Neural cell (in vitro differentiated cells): ENCODE data around the gene CSTF1. TPM values are rescaled to one million over a fixed set of nuclear protein-coding genes. Genes with fewer than 3 reads are reported as not detected.

Experiments
- H2AFZ ChIP-seq: fragments of 200-600, 300-800 bp; sonication (generic), shearing (Covaris generic); 2 replicates; pipeline ENCODE4 v1.6.0; 2014; ENCODE audit warnings: low read depth, mild to moderate bottlenecking, antibody characterized with exemption, low read length, moderate library complexity
- H3F3A ChIP-seq: fragments of 200-600 bp; shearing (Covaris generic); 2 replicates; pipeline ENCODE4 v1.6.1; 2016; ENCODE audit warnings: mild to moderate bottlenecking, moderate library complexity, mixed read lengths, antibody characterized with exemption, low read length; ENCODE audit not compliant: insufficient read depth, poor library complexity, severe bottlenecking
- H3K27ac ChIP-seq: fragments of 200-600, 300-800 bp; sonication (generic), shearing (Covaris generic); 2 replicates; pipeline ENCODE4 v1.5.1; 2014; ENCODE audit warnings: mild to moderate bottlenecking, low read length, moderate library complexity
- H3K27me3 ChIP-seq: fragments of 300-800, 200-600 bp; sonication (generic), shearing (Covaris generic); 2 replicates; pipeline ENCODE4 v1.6.0; 2014; ENCODE audit warnings: mild to moderate bottlenecking, low read depth, low read length, moderate library complexity; ENCODE audit not compliant: insufficient read depth
- H3K36me3 ChIP-seq: fragments of 300-800, 200-600 bp; sonication (generic), shearing (Covaris generic); 2 replicates; pipeline ENCODE4 v1.5.1; 2014; ENCODE audit warnings: mild to moderate bottlenecking, antibody characterized with exemption, low read length, moderate library complexity; ENCODE audit not compliant: insufficient read depth
- H3K4me2 ChIP-seq: fragments of 300-800, 200-600 bp; sonication (generic), shearing (Covaris generic); 2 replicates; pipeline ENCODE4 v1.6.0; 2014; ENCODE audit warnings: mild to moderate bottlenecking, low read length
- H3K4me3 ChIP-seq: fragments of 300-800, 200-600 bp; sonication (generic), shearing (Covaris generic); 2 replicates; pipeline ENCODE4 v1.5.1; 2014; ENCODE audit warnings: mild to moderate bottlenecking, low read length, moderate library complexity
- H3K79me2 ChIP-seq: fragments of 200-600 bp; shearing (Covaris generic); replicated peaks from 2 replicates; pipeline ENCODE4 v1.6.0; 2014; ENCODE audit warnings: mild to moderate bottlenecking, low read length, moderate library complexity; ENCODE audit not compliant: insufficient read depth
- H3K9ac ChIP-seq: fragments of 300-800, 200-600 bp; sonication (generic), shearing (Covaris generic); 2 replicates; pipeline ENCODE4 v1.6.1; 2016; ENCODE audit warnings: mild to moderate bottlenecking, low read length, mixed read lengths
- H3K9me2 ChIP-seq: fragments of 200-600 bp; shearing (Covaris generic); 2 replicates; pipeline ENCODE4 v1.6.1; 2016; ENCODE audit warnings: mild to moderate bottlenecking, low read length, mixed read lengths; ENCODE audit not compliant: insufficient read depth
- H3K9me3 ChIP-seq: fragments of 200-600, 300-800 bp; sonication (generic), shearing (Covaris generic); 2 replicates; pipeline ENCODE4 v1.6.1; 2016; ENCODE audit warnings: mild to moderate bottlenecking, mixed run types, low read length, moderate library complexity, mixed read lengths
- H4K20me1 ChIP-seq: fragments of 200-600 bp; shearing (Covaris generic); 2 replicates; pipeline ENCODE4 v1.6.1; 2016; ENCODE audit warnings: mild to moderate bottlenecking, mixed run types; ENCODE audit not compliant: insufficient read depth
- EP300 ChIP-seq: fragments of 450-650 bp; conservative IDR thresholded peaks from 2 replicates; pipeline ENCODE4 v1.6.1; 2014; ENCODE audit warnings: antibody characterized with exemption, mild to moderate bottlenecking, moderate library complexity; ENCODE audit not compliant: poor library complexity, severe bottlenecking
- EZH2 ChIP-seq: fragments of 200-600, 300-800 bp; shearing (Covaris generic), sonication (generic); IDR thresholded peaks from 2 replicates; pipeline ENCODE4 v1.6.1; 2014; ENCODE audit warnings: antibody characterized with exemption, low read length, borderline replicate concordance, mild to moderate bottlenecking; ENCODE audit not compliant: insufficient read depth, poor library complexity, severe bottlenecking
- MXI1 ChIP-seq: fragments of 450-650 bp; conservative IDR thresholded peaks from 2 replicates; pipeline ENCODE4 v1.6.1; 2014; ENCODE audit warnings: antibody characterized with exemption, mild to moderate bottlenecking; ENCODE audit not compliant: poor library complexity, severe bottlenecking
- POLR2AphosphoS5 ChIP-seq: IDR thresholded peaks from 2 replicates; pipeline ENCODE4 v1.6.1; 2012
- RAD21 ChIP-seq: fragments of 450-650 bp; conservative IDR thresholded peaks from 2 replicates; pipeline ENCODE4 v1.6.1; 2014; ENCODE audit warnings: antibody characterized with exemption, mild to moderate bottlenecking, moderate library complexity
- SMC3 ChIP-seq: fragments of 450-650 bp; conservative IDR thresholded peaks from 2 replicates; pipeline ENCODE4 v1.6.1; 2014; ENCODE audit warnings: antibody characterized with exemption, mild to moderate bottlenecking, moderate library complexity; ENCODE audit not compliant: poor library complexity
- TAF1 ChIP-seq: IDR thresholded peaks from 2 replicates; pipeline ENCODE4 v1.6.1; 2012; ENCODE audit warnings: low read depth
- polyA plus RNA-seq: library from polyadenylated mRNA; depleted of rRNA; stranded (reverse); fragments of >200 nt; gene quantifications from 2 replicates; pipeline ENCODE4 v1.2.3, GENCODE V29; 2014
- TF ChIP-seq, protein P1 (sequence below): IDR thresholded peaks from 2 replicates; pipeline ENCODE4 v1.6.1; 2012; ENCODE audit warnings: borderline replicate concordance
- TF ChIP-seq, protein P2 (sequence below): fragments of 450-650 bp; IDR thresholded peaks from 2 replicates; pipeline ENCODE4 v1.5.1; 2014; ENCODE audit warnings: antibody characterized with exemption, mild to moderate bottlenecking, moderate library complexity; ENCODE audit not compliant: poor library complexity, severe bottlenecking

Gene CSTF1
- polyA plus RNA-seq, 1 donor from 2014 or later: 24.0 TPM

DNA sequence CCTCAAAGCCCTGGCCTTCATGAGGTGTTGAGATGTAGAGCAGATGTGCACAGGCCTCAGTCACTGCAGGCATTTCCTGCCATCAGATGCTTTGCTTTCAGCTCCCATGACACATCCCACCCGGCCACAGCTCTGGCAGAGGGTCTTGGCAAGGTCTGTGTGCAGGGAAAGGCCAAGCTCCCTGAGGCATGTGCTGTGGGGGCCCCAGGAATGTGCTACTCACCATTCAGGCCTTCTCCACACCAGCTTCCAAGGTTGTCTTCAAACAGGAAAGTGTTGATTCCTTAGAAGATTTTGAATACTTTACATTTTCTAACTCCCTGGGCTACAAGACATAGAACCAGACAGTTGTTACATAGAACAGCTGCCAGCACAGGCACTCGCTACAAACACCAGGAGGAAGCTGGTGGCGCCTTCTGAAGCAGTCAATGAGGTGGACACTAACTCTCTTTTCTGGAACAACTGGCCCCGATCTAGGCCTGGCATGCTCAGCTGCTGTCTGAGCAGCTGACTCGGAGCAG, 47.4 kb downstream of the CSTF1 start:
- H2AFZ ChIP-seq: no peak overlapping the region
- no peak overlapping the region for H3K4me2 ChIP-seq
- no peaks in the 10 kb centered on the region for H3K79me2 ChIP-seq
- no peaks in the 10 kb centered on the region for H3K9me2 ChIP-seq
- H3K9ac ChIP-seq: no peak overlapping the region
- H3K27me3 ChIP-seq: no peaks in the 10 kb centered on the region
- H4K20me1 ChIP-seq: no peaks in the 10 kb centered on the region
- H3F3A ChIP-seq: no peaks in the 10 kb centered on the region
- H3K9me3 ChIP-seq: no peaks in the 10 kb centered on the region
- H3K4me3 ChIP-seq: no peak overlapping the region
- TF ChIP-seq, protein P1, sequence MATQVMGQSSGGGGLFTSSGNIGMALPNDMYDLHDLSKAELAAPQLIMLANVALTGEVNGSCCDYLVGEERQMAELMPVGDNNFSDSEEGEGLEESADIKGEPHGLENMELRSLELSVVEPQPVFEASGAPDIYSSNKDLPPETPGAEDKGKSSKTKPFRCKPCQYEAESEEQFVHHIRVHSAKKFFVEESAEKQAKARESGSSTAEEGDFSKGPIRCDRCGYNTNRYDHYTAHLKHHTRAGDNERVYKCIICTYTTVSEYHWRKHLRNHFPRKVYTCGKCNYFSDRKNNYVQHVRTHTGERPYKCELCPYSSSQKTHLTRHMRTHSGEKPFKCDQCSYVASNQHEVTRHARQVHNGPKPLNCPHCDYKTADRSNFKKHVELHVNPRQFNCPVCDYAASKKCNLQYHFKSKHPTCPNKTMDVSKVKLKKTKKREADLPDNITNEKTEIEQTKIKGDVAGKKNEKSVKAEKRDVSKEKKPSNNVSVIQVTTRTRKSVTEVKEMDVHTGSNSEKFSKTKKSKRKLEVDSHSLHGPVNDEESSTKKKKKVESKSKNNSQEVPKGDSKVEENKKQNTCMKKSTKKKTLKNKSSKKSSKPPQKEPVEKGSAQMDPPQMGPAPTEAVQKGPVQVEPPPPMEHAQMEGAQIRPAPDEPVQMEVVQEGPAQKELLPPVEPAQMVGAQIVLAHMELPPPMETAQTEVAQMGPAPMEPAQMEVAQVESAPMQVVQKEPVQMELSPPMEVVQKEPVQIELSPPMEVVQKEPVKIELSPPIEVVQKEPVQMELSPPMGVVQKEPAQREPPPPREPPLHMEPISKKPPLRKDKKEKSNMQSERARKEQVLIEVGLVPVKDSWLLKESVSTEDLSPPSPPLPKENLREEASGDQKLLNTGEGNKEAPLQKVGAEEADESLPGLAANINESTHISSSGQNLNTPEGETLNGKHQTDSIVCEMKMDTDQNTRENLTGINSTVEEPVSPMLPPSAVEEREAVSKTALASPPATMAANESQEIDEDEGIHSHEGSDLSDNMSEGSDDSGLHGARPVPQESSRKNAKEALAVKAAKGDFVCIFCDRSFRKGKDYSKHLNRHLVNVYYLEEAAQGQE: no peak
- TF ChIP-seq SMC3 (no peak), POLR2AphosphoS5 (no peak), RAD21 (no peak), EZH2 (no peak), EP300 (no peak), MXI1 (no peak), TAF1 (no peak)
- TF ChIP-seq, protein P2, sequence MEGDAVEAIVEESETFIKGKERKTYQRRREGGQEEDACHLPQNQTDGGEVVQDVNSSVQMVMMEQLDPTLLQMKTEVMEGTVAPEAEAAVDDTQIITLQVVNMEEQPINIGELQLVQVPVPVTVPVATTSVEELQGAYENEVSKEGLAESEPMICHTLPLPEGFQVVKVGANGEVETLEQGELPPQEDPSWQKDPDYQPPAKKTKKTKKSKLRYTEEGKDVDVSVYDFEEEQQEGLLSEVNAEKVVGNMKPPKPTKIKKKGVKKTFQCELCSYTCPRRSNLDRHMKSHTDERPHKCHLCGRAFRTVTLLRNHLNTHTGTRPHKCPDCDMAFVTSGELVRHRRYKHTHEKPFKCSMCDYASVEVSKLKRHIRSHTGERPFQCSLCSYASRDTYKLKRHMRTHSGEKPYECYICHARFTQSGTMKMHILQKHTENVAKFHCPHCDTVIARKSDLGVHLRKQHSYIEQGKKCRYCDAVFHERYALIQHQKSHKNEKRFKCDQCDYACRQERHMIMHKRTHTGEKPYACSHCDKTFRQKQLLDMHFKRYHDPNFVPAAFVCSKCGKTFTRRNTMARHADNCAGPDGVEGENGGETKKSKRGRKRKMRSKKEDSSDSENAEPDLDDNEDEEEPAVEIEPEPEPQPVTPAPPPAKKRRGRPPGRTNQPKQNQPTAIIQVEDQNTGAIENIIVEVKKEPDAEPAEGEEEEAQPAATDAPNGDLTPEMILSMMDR: no peak
- H3K36me3 ChIP-seq: no peaks in the 10 kb centered on the region
- H3K27ac ChIP-seq: no peak overlapping the region

DNA sequence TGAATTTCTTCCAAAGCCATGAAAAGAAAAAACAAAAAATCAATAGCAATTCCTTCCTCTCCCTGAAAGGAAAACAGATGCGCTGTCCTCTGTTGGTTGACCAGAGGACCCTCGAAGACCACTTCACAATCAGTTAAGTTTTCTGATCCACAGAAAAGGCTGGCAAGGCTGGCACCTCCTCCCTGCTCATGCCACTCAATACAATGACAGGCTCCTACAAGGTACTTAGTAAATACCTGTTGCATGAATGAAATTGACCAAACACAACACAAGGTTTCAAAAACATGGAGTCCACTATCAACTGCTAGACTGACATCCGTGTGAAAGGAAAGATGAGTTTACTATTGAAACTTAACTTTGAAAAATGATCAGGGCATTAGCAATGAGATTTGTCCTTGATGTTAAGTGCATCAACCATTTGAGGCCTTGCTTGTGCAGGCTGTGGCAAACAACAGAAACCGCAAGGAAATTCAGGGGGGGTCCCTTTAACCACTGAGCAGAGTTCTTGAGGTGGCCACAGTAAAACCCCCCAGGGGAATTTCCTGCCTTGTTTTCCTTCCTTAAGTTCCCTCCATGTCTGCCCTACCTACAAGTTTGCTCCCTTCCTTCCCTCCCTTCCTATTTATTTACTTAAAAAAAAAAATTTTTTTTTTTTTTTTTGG, 48.0 kb downstream of the CSTF1 start:
- no peak overlapping the region for H3K4me3 ChIP-seq
- H2AFZ ChIP-seq: no peak overlapping the region
- H3K9me3 ChIP-seq: no peaks in the 10 kb centered on the region
- H3K9ac ChIP-seq: no peak overlapping the region
- no peak overlapping the region for H3K27ac ChIP-seq
- TF ChIP-seq, protein P1: no peak
- TF ChIP-seq SMC3: no peak
- no peaks in the 10 kb centered on the region for H3K27me3 ChIP-seq
- H3K4me2 ChIP-seq: no peak overlapping the region
- no peaks in the 10 kb centered on the region for H3F3A ChIP-seq
- H3K79me2 ChIP-seq: no peaks in the 10 kb centered on the region
- H3K9me2 ChIP-seq: no peaks in the 10 kb centered on the region
- no peaks in the 10 kb centered on the region for H4K20me1 ChIP-seq
- H3K36me3 ChIP-seq: no peaks in the 10 kb centered on the region
